Peyer's patch (tissue), 4 donors: ENCODE results near the gene LZTFL1.

ENCODE experiments used
- CTCF ChIP-seq, 6 experiments: fragments of 450-650 bp in 4 of 6; fragments of 200-600 bp in 2 of 6; sonication (generic) in 1 of 6; IDR thresholded peaks; one replicate each; pipeline ENCODE4 v1.5.1; 2017 to 2019; ENCODE audit warnings: antibody characterized with exemption in 6 of 6, mild to moderate bottlenecking in 3 of 6, moderate library complexity in 1 of 6
- POLR2A ChIP-seq, 2 donors: fragments of 450-650 bp; IDR thresholded peaks; one replicate each; pipeline ENCODE4 v1.5.1; 2017; ENCODE audit warnings: antibody characterized with exemption in 2 of 2, mild to moderate bottlenecking in 2 of 2, moderate library complexity in 2 of 2

- TF ChIP-seq POLR2A (IDR thresholded peaks at IDR 0.05) (no peak), CTCF (IDR thresholded peaks at IDR 0.05) (no peak)
These were observed 64.1 kb downstream of the LZTFL1 start for GRCh38 chr3:45777746-45778386.
